Brain microvascular endothelial cell (primary cell): Measurements from ENCODE around the gene ATP5F1C.
"Not testable (repeated sequence)": the region's sequence is repeated elsewhere in the genome, so short reads cannot be mapped to it uniquely, and the experiment has no call there.

Source experiments
- DNase-seq: peaks from one replicate; pipeline ENCODE4 v3.0.0-alpha.2; 2020
- H3K27ac ChIP-seq: fragments of 250-450 bp; sonication (Bioruptor Pico); 2 replicates; pipeline ENCODE4 v1.5.1; 2020; ENCODE audit warnings: mild to moderate bottlenecking, moderate library complexity
- H3K27me3 ChIP-seq: fragments of 250-450 bp; sonication (Bioruptor Pico); replicated peaks from 2 replicates; pipeline ENCODE4 v1.5.1; 2020; ENCODE audit warnings: mild to moderate bottlenecking
- H3K36me3 ChIP-seq: fragments of 250-450 bp; sonication (Bioruptor Pico); replicated peaks from 2 replicates; pipeline ENCODE4 v1.5.1; 2020; ENCODE audit warnings: mild to moderate bottlenecking
- H3K4me3 ChIP-seq: 2 replicates; pipeline ENCODE4 v1.5.1; 2011; ENCODE audit warnings: low read depth, mild to moderate bottlenecking, control low read depth, low read length, moderate library complexity
- CTCF ChIP-seq: IDR thresholded peaks from 2 replicates; pipeline ENCODE4 v1.5.1; 2011; ENCODE audit warnings: low read depth, mild to moderate bottlenecking, moderate library complexity, low read length, control low read depth, inconsistent platforms; ENCODE audit errors: missing control alignments
- in situ Hi-C: cut with HindIII; loops from 2 replicates; pipeline ENCODE4 v1.10.0; 2017; ENCODE audit warnings: low sequenced_read_pairs, low pct_ligation_motif_present

The ATP5F1C gene

GRCh38 chr10:7787857-7788638 is at the start of gene ATP5F1C, which contains the start of gene KIN:
Gene ATP5F1C (plus strand): TSS chr10:7788177. CDS start chr10:7788208, 31 bp downstream.
Gene KIN (minus strand): TSS chr10:7787993. CDS start chr10:7787933, 60 bp downstream.
- Histone ChIP-seq H3K27ac (peak within 1 kb of the TSS; percentile 78), H3K27me3 (no peaks in the 10 kb centered on the region), H3K36me3 (no peaks in the 10 kb centered on the region), H3K4me3 (peak within 1 kb of the TSS; percentile 92)
- no peak for TF ChIP-seq CTCF
- in situ Hi-C loops: no loop called here
- peak; percentile 96 for DNase-seq

GRCh38 chr10:7738536-7739407 is 49.2 kb upstream of the ATP5F1C start:
- in situ Hi-C loops: no loop called here
- no peak for DNase-seq
- H3K4me3 ChIP-seq: no peak overlapping the region
- no peak overlapping the region for H3K27ac ChIP-seq
- no peaks in the 10 kb centered on the region for H3K36me3 ChIP-seq
- H3K27me3 ChIP-seq: no peaks in the 10 kb centered on the region
- TF ChIP-seq CTCF: no peak

GRCh38 chr10:7744307-7744706 is 43.7 kb upstream of the ATP5F1C start:
- H3K27ac ChIP-seq: no peak overlapping the region
- in situ Hi-C loops: no loop called here
- no peak for DNase-seq
- H3K27me3 ChIP-seq: no peaks in the 10 kb centered on the region
- no peak for TF ChIP-seq CTCF
- no peaks in the 10 kb centered on the region for H3K36me3 ChIP-seq
- H3K4me3 ChIP-seq: no peak overlapping the region

- in situ Hi-C loops, H3K4me3 ChIP-seq, H3K27ac ChIP-seq, H3K27me3 ChIP-seq: not testable (repeated sequence)
- peaks cover 16% of the 10 kb centered on the region for H3K36me3 ChIP-seq
- peak; percentile 18 for DNase-seq
Measured at GRCh38 chr10:7748637-7749036, 39.3 kb upstream of the ATP5F1C start.

GRCh38 chr10:7750222-7750621 is 37.8 kb upstream of the ATP5F1C start:
- no peak for TF ChIP-seq CTCF
- no peak overlapping the region for H3K4me3 ChIP-seq
- peaks cover 28% of the 10 kb centered on the region for H3K36me3 ChIP-seq
- no peaks in the 10 kb centered on the region for H3K27me3 ChIP-seq
- no peak overlapping the region for H3K27ac ChIP-seq
- in situ Hi-C loops: no loop called here
- no peak for DNase-seq

GRCh38 chr10:7752251-7752650 is 35.7 kb upstream of the ATP5F1C start:
- H3K27me3 ChIP-seq: no peaks in the 10 kb centered on the region
- peaks cover 42% of the 10 kb centered on the region for H3K36me3 ChIP-seq
- in situ Hi-C loops: no loop called here
- DNase-seq: no peak
- TF ChIP-seq CTCF: no peak
- no peak overlapping the region for H3K27ac ChIP-seq
- H3K4me3 ChIP-seq: no peak overlapping the region
